SU-DHL-6 (cell line): ENCODE data around the gene PEX3.

Source experiments
- H2AFZ ChIP-seq: fragments of 200-600 bp; sonication (generic); 2 replicates; pipeline ENCODE4 v1.6.1; 2014; ENCODE audit warnings: low read depth, mild to moderate bottlenecking, moderate library complexity, mixed read lengths, antibody characterized with exemption, low read length; ENCODE audit not compliant: severe bottlenecking
- H3F3A ChIP-seq: fragments of 200-600 bp; shearing (Covaris generic); 2 replicates; pipeline ENCODE4 v1.6.0; 2016; ENCODE audit warnings: antibody characterized with exemption, mild to moderate bottlenecking; ENCODE audit not compliant: insufficient read depth
- H3K27ac ChIP-seq: fragments of 200-600 bp; sonication (generic); 2 replicates; pipeline ENCODE4 v1.5.1; 2016; ENCODE audit warnings: low read depth, mild to moderate bottlenecking, low read length, moderate library complexity, mixed read lengths
- H3K27me3 ChIP-seq: fragments of 200-600 bp; sonication (generic), shearing (Covaris generic); 2 replicates; pipeline ENCODE4 v1.6.0; 2014; ENCODE audit warnings: mild to moderate bottlenecking, low read length
- H3K36me3 ChIP-seq: fragments of 200-600 bp; sonication (generic); 2 replicates; pipeline ENCODE4 v1.6.1; 2014; ENCODE audit warnings: mild to moderate bottlenecking, low read length, mixed read lengths
- H3K4me2 ChIP-seq: fragments of 300-600, 200-600 bp; shearing (Covaris generic), sonication (generic); 2 replicates; pipeline ENCODE4 v1.6.0; 2014; ENCODE audit warnings: low read length, low read depth, mild to moderate bottlenecking; ENCODE audit not compliant: poor library complexity, severe bottlenecking
- H3K4me3 ChIP-seq: fragments of 200-600 bp; sonication (generic); 2 replicates; pipeline ENCODE4 v1.5.1; 2014; ENCODE audit warnings: antibody characterized with exemption, low read length, mild to moderate bottlenecking, mixed read lengths; ENCODE audit not compliant: insufficient read depth, poor library complexity, severe bottlenecking
- H3K79me2 ChIP-seq: fragments of 200-600 bp; sonication (generic); 2 replicates; pipeline ENCODE4 v1.6.1; 2014; ENCODE audit warnings: mild to moderate bottlenecking, low read length, moderate library complexity; ENCODE audit not compliant: insufficient read depth
- H3K9ac ChIP-seq: fragments of 200-600 bp; sonication (generic); 2 replicates; pipeline ENCODE4 v1.7.0; 2014; ENCODE audit warnings: mild to moderate bottlenecking, low read length
- H3K9me2 ChIP-seq: fragments of 200-600 bp; sonication (generic); replicated peaks from 2 replicates; pipeline ENCODE4 v1.6.1; 2014; ENCODE audit warnings: low read length; ENCODE audit not compliant: insufficient read depth
- H3K9me3 ChIP-seq: fragments of 200-600 bp; sonication (generic); 2 replicates; pipeline ENCODE4 v1.6.1; 2014; ENCODE audit warnings: low read length, mixed read lengths; ENCODE audit not compliant: insufficient read depth
- H4K20me1 ChIP-seq: fragments of 200-600 bp; sonication (generic); 2 replicates; pipeline ENCODE4 v1.6.1; 2014; ENCODE audit warnings: low read depth, mild to moderate bottlenecking, antibody characterized with exemption, low read length, moderate library complexity, mixed read lengths
- CTCF ChIP-seq: fragments of 200-600 bp; sonication (generic); IDR thresholded peaks from one replicate; pipeline ENCODE4 v1.5.1; 2017; ENCODE audit warnings: antibody characterized with exemption, mild to moderate bottlenecking, low read length, moderate library complexity; ENCODE audit not compliant: insufficient read depth, poor library complexity, severe bottlenecking
- EZH2phosphoT487 ChIP-seq: fragments of 200-600 bp; sonication (generic), shearing (Covaris generic); conservative IDR thresholded peaks from 2 replicates; pipeline ENCODE4 v1.6.1; 2018; ENCODE audit warnings: mild to moderate bottlenecking, antibody characterized with exemption, low read length, moderate library complexity, mixed read lengths

The PEX3 gene

GRCh38 chr6:143450453-143451371, at the start of gene PEX3, which contains the start of gene ADAT2:
Gene PEX3, plus strand, starts transcription at chr6:143450805. Its CDS starts 238 bp downstream, at chr6:143451043.
Gene ADAT2, minus strand, starts transcription at chr6:143450695. Its CDS starts 37 bp downstream, at chr6:143450658.
- peaks cover 12% of the 10 kb centered on the region for H3F3A ChIP-seq
- peak within 1 kb of the TSS; percentile 87 for H2AFZ ChIP-seq
- H3K79me2 ChIP-seq = peaks cover 86% of the 10 kb centered on the region
- H3K9me2 ChIP-seq = no peaks in the 10 kb centered on the region
- peak within 1 kb of the TSS; percentile 93 for H3K9ac ChIP-seq
- peak within 1 kb of the TSS; percentile 71 for H3K27ac ChIP-seq
- H3K4me3 ChIP-seq = peak within 1 kb of the TSS; percentile 92
- no peaks in the 10 kb centered on the region for H3K27me3 ChIP-seq
- H3K4me2 ChIP-seq = peak within 1 kb of the TSS; percentile 89
- peaks cover under 1% of the 10 kb centered on the region; the same call in 1 of the 2 replicates for H4K20me1 ChIP-seq
- H3K36me3 ChIP-seq = peaks cover 6% of the 10 kb centered on the region
- TF ChIP-seq EZH2phosphoT487 (no peak), CTCF (no peak)
- no peaks in the 10 kb centered on the region for H3K9me3 ChIP-seq

GRCh38 chr6:143401068-143401446, 49.5 kb upstream of the PEX3 start:
- Histone ChIP-seq H3K79me2 (no peaks in the 10 kb centered on the region), H3K27me3 (no peaks in the 10 kb centered on the region), H2AFZ (no peak overlapping the region), H3K9ac (no peak overlapping the region), H3K4me2 (no peak overlapping the region), H3K36me3 (no peaks in the 10 kb centered on the region), H3K4me3 (no peak overlapping the region), H3K9me3 (no peaks in the 10 kb centered on the region), H3K9me2 (no peaks in the 10 kb centered on the region), H3F3A (no peaks in the 10 kb centered on the region), H4K20me1 (no peaks in the 10 kb centered on the region), H3K27ac (no peak overlapping the region)
- TF ChIP-seq EZH2phosphoT487 (no peak), CTCF (no peak)

GRCh38 chr6:143401636-143402370, 48.8 kb upstream of the PEX3 start:
- Histone ChIP-seq H3K36me3 (no peaks in the 10 kb centered on the region), H3K27me3 (no peaks in the 10 kb centered on the region), H3K9ac (no peak overlapping the region), H2AFZ (no peak overlapping the region), H3K9me3 (no peaks in the 10 kb centered on the region), H3K4me3 (no peak overlapping the region), H3K27ac (no peak overlapping the region), H3F3A (no peaks in the 10 kb centered on the region), H4K20me1 (no peaks in the 10 kb centered on the region), H3K79me2 (no peaks in the 10 kb centered on the region), H3K4me2 (no peak overlapping the region), H3K9me2 (no peaks in the 10 kb centered on the region)
- no peak for TF ChIP-seq EZH2phosphoT487
- no peak for TF ChIP-seq CTCF
